Parathyroid adenoma (tissue), 2 donors: ENCODE data around the gene DRGX.

Source experiments
- H2AFZ ChIP-seq: fragments of 300-600 bp; sonication (generic); one replicate; pipeline ENCODE4 v1.7.0; 2017; ENCODE audit warnings: antibody characterized with exemption, mild to moderate bottlenecking
- H3K27ac ChIP-seq: fragments of 300-600 bp; sonication (generic); one replicate; pipeline ENCODE4 v1.7.0; 2017
- H3K27me3 ChIP-seq: fragments of 300-600 bp; sonication (generic); one replicate; pipeline ENCODE4 v1.7.0; 2017; ENCODE audit warnings: low read length; ENCODE audit not compliant: control insufficient read depth, insufficient read depth
- H3K36me3 ChIP-seq: fragments of 300-600 bp; sonication (generic); one replicate; pipeline ENCODE4 v1.7.0; 2017; ENCODE audit warnings: low read length; ENCODE audit not compliant: control insufficient read depth, insufficient read depth
- H3K4me1 ChIP-seq: fragments of 300-600 bp; sonication (generic); one replicate; pipeline ENCODE4 v1.7.0; 2017; ENCODE audit warnings: control low read depth
- H3K4me2 ChIP-seq: fragments of 300-600 bp; sonication (generic); one replicate; pipeline ENCODE4 v1.7.0; 2017; ENCODE audit warnings: low read length
- H3K4me3 ChIP-seq: fragments of 300-600 bp; sonication (generic); one replicate; pipeline ENCODE4 v1.7.0; 2017; ENCODE audit warnings: low read depth, low read length
- H3K79me2 ChIP-seq: fragments of 300-600 bp; sonication (generic); one replicate; pipeline ENCODE4 v1.7.0; 2017; ENCODE audit warnings: control low read depth
- H3K9ac ChIP-seq: fragments of 300-600 bp; sonication (generic); one replicate; pipeline ENCODE4 v1.7.0; 2017; ENCODE audit warnings: mild to moderate bottlenecking
- H3K9me3 ChIP-seq: fragments of 300-600 bp; sonication (generic); one replicate; pipeline ENCODE4 v1.7.0; 2017; ENCODE audit warnings: low read length; ENCODE audit not compliant: control insufficient read depth
- CTCF ChIP-seq: fragments of 300-600 bp; sonication (generic); IDR thresholded peaks from one replicate; pipeline ENCODE4 v1.7.0; 2017; ENCODE audit warnings: antibody characterized with exemption, mild to moderate bottlenecking
- donor health status: primary hyperparathyroidism.

DRGX gene

GRCh38 chr10:49385939-49386922 is 9.7 kb downstream of the DRGX start:
- Histone ChIP-seq H3K4me1 (no peaks in the 10 kb centered on the region), H3K4me2 (no peak overlapping the region), H3K27me3 (no peaks in the 10 kb centered on the region), H3K9ac (no peak overlapping the region), H2AFZ (no peak overlapping the region), H3K4me3 (no peak overlapping the region), H3K36me3 (no peaks in the 10 kb centered on the region), H3K79me2 (no peaks in the 10 kb centered on the region), H3K27ac (no peak overlapping the region), H3K9me3 (no peaks in the 10 kb centered on the region)
- TF ChIP-seq CTCF, result no peak

- Histone ChIP-seq H3K4me3 (no peak overlapping the region), H3K4me1 (no peaks in the 10 kb centered on the region), H3K4me2 (no peak overlapping the region), H3K79me2 (no peaks in the 10 kb centered on the region), H3K27me3 (no peaks in the 10 kb centered on the region), H3K36me3 (no peaks in the 10 kb centered on the region), H3K9me3 (no peaks in the 10 kb centered on the region), H3K9ac (no peak overlapping the region), H2AFZ (no peak overlapping the region), H3K27ac (no peak overlapping the region)
- TF ChIP-seq CTCF, result no peak
Measured at GRCh38 chr10:49384268-49384953, 11.5 kb downstream of the DRGX start.

- no peak overlapping the region for H3K9ac ChIP-seq
- no peaks in the 10 kb centered on the region for H3K79me2 ChIP-seq
- H3K4me3 ChIP-seq, result no peak overlapping the region
- H3K36me3 ChIP-seq, result no peaks in the 10 kb centered on the region
- no peak overlapping the region for H3K4me2 ChIP-seq
- H3K9me3 ChIP-seq, result no peaks in the 10 kb centered on the region
- no peak for TF ChIP-seq CTCF
- no peak overlapping the region for H3K27ac ChIP-seq
- no peaks in the 10 kb centered on the region for H3K4me1 ChIP-seq
- H2AFZ ChIP-seq, result no peak overlapping the region
- H3K27me3 ChIP-seq, result no peaks in the 10 kb centered on the region
Measured at GRCh38 chr10:49383853-49384252, 12.0 kb downstream of the DRGX start.

GRCh38 chr10:49382826-49383225 is 13.1 kb downstream of the DRGX start:
- H3K4me3 ChIP-seq, result no peak overlapping the region
- no peaks in the 10 kb centered on the region for H3K4me1 ChIP-seq
- H3K27ac ChIP-seq, result no peak overlapping the region
- H3K36me3 ChIP-seq, result no peaks in the 10 kb centered on the region
- no peaks in the 10 kb centered on the region for H3K79me2 ChIP-seq
- H3K9me3 ChIP-seq, result no peaks in the 10 kb centered on the region
- no peak overlapping the region for H3K4me2 ChIP-seq
- no peak overlapping the region for H3K9ac ChIP-seq
- H2AFZ ChIP-seq, result no peak overlapping the region
- TF ChIP-seq CTCF, result no peak
- H3K27me3 ChIP-seq, result no peaks in the 10 kb centered on the region
